HepG2 (cell line): ENCODE measurements around the gene QSOX2.

Source experiments
- HNRNPK ChIP-seq: fragments of 200-400 bp; formaldehyde crosslinking; IDR thresholded peaks from 2 replicates; pipeline ENCODE4 v1.6.1; 2018; ENCODE audit warnings: low read length, low read depth, moderate library complexity, mild to moderate bottlenecking; ENCODE audit not compliant: poor library complexity, severe bottlenecking
- HNRNPLL ChIP-seq: fragments of 200-400 bp; formaldehyde crosslinking; IDR thresholded peaks from 2 replicates; pipeline ENCODE4 v1.6.1; 2017; ENCODE audit warnings: mild to moderate bottlenecking, low read depth, low read length; ENCODE audit not compliant: poor library complexity, severe bottlenecking
- POLR2AphosphoS5 ChIP-seq: IDR thresholded peaks from 2 replicates; pipeline ENCODE4 v1.6.1; 2012; ENCODE audit warnings: low read depth, low read length
- RFX5 ChIP-seq: IDR thresholded peaks from 2 replicates; pipeline ENCODE4 v1.6.1; 2011; ENCODE audit warnings: low read depth, low read length, improper control_type of control experiment
- SRSF4 ChIP-seq: fragments of 200-400 bp; formaldehyde crosslinking; IDR thresholded peaks from one replicate; pipeline ENCODE4 v1.6.1; 2018; ENCODE audit warnings: mild to moderate bottlenecking, low read depth, low read length, moderate library complexity; ENCODE audit not compliant: poor library complexity, severe bottlenecking
- ZBTB40 ChIP-seq, 2 experiments: fragments of 450-650 bp in 1 of 2; sonication (generic) in 1 of 2; formaldehyde crosslinking in 1 of 2; IDR thresholded peaks; 2 replicates each; pipeline versions ENCODE4 v1.6.1 to v1.8.0; 2016 to 2022; ENCODE audit warnings: antibody characterized with exemption in 1 of 2, mild to moderate bottlenecking in 1 of 2, missing genetic modification reagents in 1 of 2
- ZNF18 ChIP-seq: sonication (generic); formaldehyde crosslinking; IDR thresholded peaks from 2 replicates; pipeline ENCODE4 v1.8.0; 2022; ENCODE audit warnings: mild to moderate bottlenecking, missing genetic modification reagents; ENCODE audit not compliant: insufficient replicate concordance
- TF ChIP-seq, protein P1 (sequence below): sonication (generic); formaldehyde crosslinking; IDR thresholded peaks from 2 replicates; pipeline ENCODE4 v1.5.0; 2020; ENCODE audit warnings: mild to moderate bottlenecking, missing genetic modification reagents, moderate library complexity

- TF ChIP-seq HNRNPLL (no peak), ZBTB40 (IDR thresholded peaks at IDR 0.05) (no peak), ZBTB40 (CRISPR knock-in tag; IDR thresholded peaks at IDR 0.05) (no peak), SRSF4 (no peak), RFX5 (no peak), HNRNPK (no peak), POLR2AphosphoS5 (no peak), ZNF18 (no peak)
- TF ChIP-seq, protein P1, sequence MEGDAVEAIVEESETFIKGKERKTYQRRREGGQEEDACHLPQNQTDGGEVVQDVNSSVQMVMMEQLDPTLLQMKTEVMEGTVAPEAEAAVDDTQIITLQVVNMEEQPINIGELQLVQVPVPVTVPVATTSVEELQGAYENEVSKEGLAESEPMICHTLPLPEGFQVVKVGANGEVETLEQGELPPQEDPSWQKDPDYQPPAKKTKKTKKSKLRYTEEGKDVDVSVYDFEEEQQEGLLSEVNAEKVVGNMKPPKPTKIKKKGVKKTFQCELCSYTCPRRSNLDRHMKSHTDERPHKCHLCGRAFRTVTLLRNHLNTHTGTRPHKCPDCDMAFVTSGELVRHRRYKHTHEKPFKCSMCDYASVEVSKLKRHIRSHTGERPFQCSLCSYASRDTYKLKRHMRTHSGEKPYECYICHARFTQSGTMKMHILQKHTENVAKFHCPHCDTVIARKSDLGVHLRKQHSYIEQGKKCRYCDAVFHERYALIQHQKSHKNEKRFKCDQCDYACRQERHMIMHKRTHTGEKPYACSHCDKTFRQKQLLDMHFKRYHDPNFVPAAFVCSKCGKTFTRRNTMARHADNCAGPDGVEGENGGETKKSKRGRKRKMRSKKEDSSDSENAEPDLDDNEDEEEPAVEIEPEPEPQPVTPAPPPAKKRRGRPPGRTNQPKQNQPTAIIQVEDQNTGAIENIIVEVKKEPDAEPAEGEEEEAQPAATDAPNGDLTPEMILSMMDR (CRISPR knock-in tag): no peak
These were observed 14.2 kb upstream of the QSOX2 start for GRCh38 chr9:136259836-136260235.
